Gastrocnemius medialis (tissue), 4 donors: ENCODE measurements around the gene MPHOSPH6. TPM values are rescaled to one million over a fixed set of nuclear protein-coding genes. Genes with fewer than 3 reads are reported as not detected.

ENCODE experiments used
- ATAC-seq, 2 donors: fragments of 150-250 bp; one replicate each; pipeline ENCODE4 v1.9.1; 2016
- DNase-seq, 2 donors: peaks; one replicate each; pipeline ENCODE4 v3.0.0-alpha.2; 2019
- H3K27ac ChIP-seq, 4 donors: fragments of 200-600 bp; sonication (generic); 1 replicate in 1 of 4; 2 replicates in 3 of 4; pipeline ENCODE4 v1.5.1; 2016 to 2018; ENCODE audit warnings: mild to moderate bottlenecking in 2 of 4, moderate library complexity in 1 of 4
- H3K27me3 ChIP-seq, 3 donors: fragments of 200-600 bp; sonication (generic) in 2 of 3; 1 replicate in 1 of 3; 2 replicates in 2 of 3; pipeline versions ENCODE4 v1.5.1 to v1.6.0; 2016 to 2019; ENCODE audit warnings: mild to moderate bottlenecking in 1 of 3, moderate library complexity in 1 of 3
- H3K36me3 ChIP-seq, 2 donors: fragments of 200-600 bp; sonication (generic) in 1 of 2; one replicate each; pipeline ENCODE4 v1.5.1; 2017 to 2018
- H3K4me1 ChIP-seq, 2 donors: fragments of 200-600 bp; sonication (generic) in 1 of 2; one replicate each; pipeline ENCODE4 v1.5.1; 2016 to 2017; ENCODE audit warnings: mild to moderate bottlenecking in 2 of 2
- H3K4me3 ChIP-seq, 4 donors: fragments of 200-600 bp; sonication (generic) in 3 of 4; 1 replicate in 1 of 4; 2 replicates in 3 of 4; pipeline ENCODE4 v1.5.1; 2016 to 2019; ENCODE audit warnings: mild to moderate bottlenecking in 2 of 4
- H3K9me3 ChIP-seq, 3 donors: fragments of 200-600 bp; sonication (generic) in 2 of 3; 1 replicate in 1 of 3; 2 replicates in 2 of 3; pipeline ENCODE4 v1.5.1; 2016 to 2019
- POLR2A ChIP-seq, 2 donors: fragments of 450-650 bp; IDR thresholded peaks; one replicate each; pipeline ENCODE4 v1.6.1; 2017; ENCODE audit warnings: antibody characterized with exemption in 2 of 2, mild to moderate bottlenecking in 2 of 2, moderate library complexity in 2 of 2
- in situ Hi-C, 4 donors: fragments of 200-750 bp; cut with MboI; loops; one replicate each; pipeline versions ENCODE4 v1.15.0 to v1.8.0; 2017; ENCODE audit warnings: low sequenced_read_pairs in 4 of 4
- intact Hi-C: fragments of 100-400 bp; cut with DNase I; formaldehyde crosslinking; loops from one replicate; pipeline ENCODE4 v1.15.1; 2023; ENCODE audit warnings: low total_unique reads
- total RNA-seq, 4 donors: library from RNA; depleted of rRNA; stranded (reverse); fragments of >200 nt; gene quantifications; one replicate each; pipeline versions ENCODE4 v1.1.0 to v1.2.3, GENCODE V29; 2016
- TF ChIP-seq, protein P1 (sequence below), 5 experiments: fragments of 450-650 bp in 3 of 5; fragments of 200-600 bp in 2 of 5; sonication (generic) in 2 of 5; IDR thresholded peaks in 4 of 5; conservative IDR thresholded peaks in 1 of 5; 1 replicate in 4 of 5; 2 replicates in 1 of 5; pipeline ENCODE4 v1.5.1; 2016 to 2019; ENCODE audit warnings: antibody characterized with exemption in 5 of 5, mild to moderate bottlenecking in 3 of 5, moderate library complexity in 3 of 5

The MPHOSPH6 gene
- total RNA-seq, 4 donors from 2014 or later = 6.1 to 12.0 (median 9.3) TPM

DNA sequence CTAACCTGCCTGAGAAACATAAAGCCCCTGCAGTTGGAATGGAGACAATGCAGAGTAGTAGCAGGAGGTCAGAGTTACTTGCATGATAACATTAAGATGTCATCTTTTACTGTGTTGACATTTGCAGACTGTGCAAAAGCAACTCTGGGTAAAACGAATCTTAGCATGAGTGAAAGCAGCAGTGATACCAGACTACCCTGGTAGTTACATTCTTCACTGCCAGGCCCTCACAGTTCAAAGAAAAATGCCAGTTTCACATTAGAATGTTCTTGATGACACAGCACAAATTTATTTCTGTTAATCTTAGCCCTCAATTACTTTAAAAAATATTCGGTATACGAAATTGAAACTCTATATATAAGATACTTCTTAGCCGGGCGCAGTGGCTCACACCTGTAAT, 12.2 kb downstream of the MPHOSPH6 start:
- TF ChIP-seq POLR2A (IDR thresholded peaks at IDR 0.05) = no peak
- TF ChIP-seq, protein P1, sequence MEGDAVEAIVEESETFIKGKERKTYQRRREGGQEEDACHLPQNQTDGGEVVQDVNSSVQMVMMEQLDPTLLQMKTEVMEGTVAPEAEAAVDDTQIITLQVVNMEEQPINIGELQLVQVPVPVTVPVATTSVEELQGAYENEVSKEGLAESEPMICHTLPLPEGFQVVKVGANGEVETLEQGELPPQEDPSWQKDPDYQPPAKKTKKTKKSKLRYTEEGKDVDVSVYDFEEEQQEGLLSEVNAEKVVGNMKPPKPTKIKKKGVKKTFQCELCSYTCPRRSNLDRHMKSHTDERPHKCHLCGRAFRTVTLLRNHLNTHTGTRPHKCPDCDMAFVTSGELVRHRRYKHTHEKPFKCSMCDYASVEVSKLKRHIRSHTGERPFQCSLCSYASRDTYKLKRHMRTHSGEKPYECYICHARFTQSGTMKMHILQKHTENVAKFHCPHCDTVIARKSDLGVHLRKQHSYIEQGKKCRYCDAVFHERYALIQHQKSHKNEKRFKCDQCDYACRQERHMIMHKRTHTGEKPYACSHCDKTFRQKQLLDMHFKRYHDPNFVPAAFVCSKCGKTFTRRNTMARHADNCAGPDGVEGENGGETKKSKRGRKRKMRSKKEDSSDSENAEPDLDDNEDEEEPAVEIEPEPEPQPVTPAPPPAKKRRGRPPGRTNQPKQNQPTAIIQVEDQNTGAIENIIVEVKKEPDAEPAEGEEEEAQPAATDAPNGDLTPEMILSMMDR (IDR thresholded peaks at IDR 0.05 in 4 of 5, conservative IDR thresholded peaks at IDR 0.05 in 1 of 5) = no peak
- in situ Hi-C loops = no loop called here
- no peaks in the 10 kb centered on the region for H3K27me3 ChIP-seq
- no peak for DNase-seq
- peaks cover 0 to 9% of the 10 kb centered on the region in 2 donors for H3K36me3 ChIP-seq
- ATAC-seq = no peak
- no peaks in the 10 kb centered on the region for H3K4me1 ChIP-seq
- intact Hi-C loops = no loop called here
- no peak overlapping the region for H3K27ac ChIP-seq
- no peak overlapping the region for H3K4me3 ChIP-seq
- no peaks in the 10 kb centered on the region for H3K9me3 ChIP-seq

DNA sequence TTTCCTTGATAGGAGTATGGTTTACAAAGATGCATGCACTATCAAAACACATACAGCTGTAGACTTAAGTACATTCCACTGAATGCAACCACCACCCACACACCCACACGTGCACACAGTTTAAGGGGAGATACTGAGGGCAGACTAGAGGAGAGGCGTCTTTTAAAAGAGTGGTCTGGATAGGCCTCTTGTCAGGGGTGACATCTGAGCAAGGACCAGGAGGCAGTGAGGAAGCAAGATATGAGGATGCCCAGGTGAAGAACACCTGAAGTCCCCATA, 12.6 kb downstream of the MPHOSPH6 start:
- in situ Hi-C loops = no loop called here
- H3K27ac ChIP-seq = no peak overlapping the region
- TF ChIP-seq, protein P1 (IDR thresholded peaks at IDR 0.05 in 4 of 5, conservative IDR thresholded peaks at IDR 0.05 in 1 of 5) = no peak
- no peak for TF ChIP-seq POLR2A (IDR thresholded peaks at IDR 0.05)
- DNase-seq (no peak), ATAC-seq (no peak)
- no peaks in the 10 kb centered on the region for H3K9me3 ChIP-seq
- H3K4me1 ChIP-seq = no peaks in the 10 kb centered on the region
- intact Hi-C loops = no loop called here
- no peaks in the 10 kb centered on the region for H3K27me3 ChIP-seq
- no peak overlapping the region for H3K4me3 ChIP-seq
- peaks cover 0 to 6% of the 10 kb centered on the region in 2 donors for H3K36me3 ChIP-seq

GRCh38 chr16:82156761-82157533, 13.1 kb downstream of the MPHOSPH6 start:
- Histone ChIP-seq H3K27me3 (no peaks in the 10 kb centered on the region), H3K36me3 (peaks cover 0 to 2% of the 10 kb centered on the region in 2 donors), H3K9me3 (no peaks in the 10 kb centered on the region), H3K4me3 (no peak overlapping the region), H3K27ac (no peak overlapping the region), H3K4me1 (no peaks in the 10 kb centered on the region)
- no peak for DNase-seq
- in situ Hi-C loops = no loop called here
- intact Hi-C loops = no loop called here
- TF ChIP-seq, protein P1 (IDR thresholded peaks at IDR 0.05 in 4 of 5, conservative IDR thresholded peaks at IDR 0.05 in 1 of 5) = no peak
- TF ChIP-seq POLR2A (IDR thresholded peaks at IDR 0.05) = no peak
- ATAC-seq = no peak

DNA sequence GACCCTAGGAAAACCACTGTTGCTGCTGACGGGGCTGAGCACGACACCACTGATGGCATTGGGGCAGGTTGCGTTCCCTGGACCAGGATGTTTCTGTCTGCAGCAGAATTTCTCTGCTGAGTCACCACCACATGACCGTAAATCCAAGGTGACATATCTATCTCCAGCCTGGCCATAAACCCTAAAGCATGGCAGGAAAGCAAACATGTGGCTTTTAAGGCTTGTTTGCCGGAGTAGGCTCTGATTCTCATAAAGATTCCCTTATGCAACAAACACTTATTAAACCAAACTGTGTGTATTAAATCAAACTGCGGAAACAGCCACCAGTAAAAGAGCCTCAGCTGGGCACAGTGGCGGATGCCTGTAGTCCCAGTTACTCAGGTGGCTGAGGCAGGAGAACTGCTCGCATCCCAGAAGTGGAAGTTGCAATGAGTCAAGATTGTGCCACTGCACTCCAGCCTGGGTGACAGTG, 17.3 kb downstream of the MPHOSPH6 start:
- no peaks in the 10 kb centered on the region for H3K9me3 ChIP-seq
- TF ChIP-seq, protein P1 (IDR thresholded peaks at IDR 0.05 in 4 of 5, conservative IDR thresholded peaks at IDR 0.05 in 1 of 5) = no peak
- no peak for TF ChIP-seq POLR2A (IDR thresholded peaks at IDR 0.05)
- H3K36me3 ChIP-seq = peaks cover 0 to 5% of the 10 kb centered on the region in 2 donors
- no peak for ATAC-seq
- no peaks in the 10 kb centered on the region for H3K4me1 ChIP-seq
- intact Hi-C loops (no loop called here), in situ Hi-C loops (no loop called here)
- H3K27ac ChIP-seq = no peak overlapping the region
- H3K27me3 ChIP-seq = no peaks in the 10 kb centered on the region
- DNase-seq = no peak
- H3K4me3 ChIP-seq = no peak overlapping the region

GRCh38 chr16:82152196-82152595, 17.8 kb downstream of the MPHOSPH6 start:
- intact Hi-C loops (no loop called here), in situ Hi-C loops (no loop called here)
- Histone ChIP-seq H3K27me3 (no peaks in the 10 kb centered on the region), H3K4me3 (no peak overlapping the region), H3K36me3 (peaks cover 0 to 5% of the 10 kb centered on the region in 2 donors), H3K4me1 (no peaks in the 10 kb centered on the region), H3K9me3 (no peaks in the 10 kb centered on the region), H3K27ac (no peak overlapping the region)
- ATAC-seq (no peak), DNase-seq (no peak)
- no peak for TF ChIP-seq POLR2A (IDR thresholded peaks at IDR 0.05)
- TF ChIP-seq, protein P1 (IDR thresholded peaks at IDR 0.05 in 4 of 5, conservative IDR thresholded peaks at IDR 0.05 in 1 of 5) = no peak
